ENCODE results near the gene BCAN.

DNA sequence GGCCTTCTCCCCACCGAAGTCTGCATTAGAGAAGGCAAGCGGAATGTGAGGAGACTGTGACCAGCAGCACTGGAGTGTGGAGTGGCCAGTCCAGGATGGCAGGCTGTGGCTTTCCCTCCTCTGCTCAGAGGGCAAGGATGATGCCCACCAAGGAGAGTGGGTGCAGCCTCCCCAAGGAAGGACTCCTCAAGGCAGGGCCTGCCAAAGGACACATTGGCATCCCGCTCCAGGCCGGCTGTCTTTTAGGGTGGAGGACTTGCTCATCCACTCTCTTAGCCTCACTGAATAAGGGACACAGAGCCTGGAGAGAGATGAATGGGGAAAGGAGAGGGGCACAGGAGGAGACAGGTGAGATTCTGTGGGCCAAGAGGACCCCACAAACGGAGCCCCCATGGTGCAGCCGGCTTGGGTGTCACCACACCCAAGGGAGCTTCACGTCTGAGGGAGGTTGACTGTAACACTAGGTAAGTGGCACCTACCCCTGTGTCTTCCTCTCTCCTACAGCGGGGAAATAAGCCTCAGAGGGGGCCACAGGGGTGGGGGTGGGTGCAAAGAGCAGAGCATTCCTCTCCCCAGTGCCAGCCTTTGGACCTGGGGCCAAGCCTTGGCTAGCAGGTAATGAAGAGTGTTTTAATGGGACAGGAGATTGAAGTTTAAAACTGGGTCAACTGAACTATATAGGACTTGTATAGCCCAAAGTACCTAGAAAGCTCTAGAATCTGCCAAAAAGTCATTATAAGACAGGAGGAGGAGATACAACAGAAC is 39.5 kb downstream of the BCAN start:
- no peak for TF ChIP-seq POLR2A (IDR thresholded peaks at IDR 0.05)
- TF ChIP-seq, protein P1, sequence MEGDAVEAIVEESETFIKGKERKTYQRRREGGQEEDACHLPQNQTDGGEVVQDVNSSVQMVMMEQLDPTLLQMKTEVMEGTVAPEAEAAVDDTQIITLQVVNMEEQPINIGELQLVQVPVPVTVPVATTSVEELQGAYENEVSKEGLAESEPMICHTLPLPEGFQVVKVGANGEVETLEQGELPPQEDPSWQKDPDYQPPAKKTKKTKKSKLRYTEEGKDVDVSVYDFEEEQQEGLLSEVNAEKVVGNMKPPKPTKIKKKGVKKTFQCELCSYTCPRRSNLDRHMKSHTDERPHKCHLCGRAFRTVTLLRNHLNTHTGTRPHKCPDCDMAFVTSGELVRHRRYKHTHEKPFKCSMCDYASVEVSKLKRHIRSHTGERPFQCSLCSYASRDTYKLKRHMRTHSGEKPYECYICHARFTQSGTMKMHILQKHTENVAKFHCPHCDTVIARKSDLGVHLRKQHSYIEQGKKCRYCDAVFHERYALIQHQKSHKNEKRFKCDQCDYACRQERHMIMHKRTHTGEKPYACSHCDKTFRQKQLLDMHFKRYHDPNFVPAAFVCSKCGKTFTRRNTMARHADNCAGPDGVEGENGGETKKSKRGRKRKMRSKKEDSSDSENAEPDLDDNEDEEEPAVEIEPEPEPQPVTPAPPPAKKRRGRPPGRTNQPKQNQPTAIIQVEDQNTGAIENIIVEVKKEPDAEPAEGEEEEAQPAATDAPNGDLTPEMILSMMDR (IDR thresholded peaks at IDR 0.05) = no peak
